ENCODE results near the gene FLNB.

The FLNB gene

DNA sequence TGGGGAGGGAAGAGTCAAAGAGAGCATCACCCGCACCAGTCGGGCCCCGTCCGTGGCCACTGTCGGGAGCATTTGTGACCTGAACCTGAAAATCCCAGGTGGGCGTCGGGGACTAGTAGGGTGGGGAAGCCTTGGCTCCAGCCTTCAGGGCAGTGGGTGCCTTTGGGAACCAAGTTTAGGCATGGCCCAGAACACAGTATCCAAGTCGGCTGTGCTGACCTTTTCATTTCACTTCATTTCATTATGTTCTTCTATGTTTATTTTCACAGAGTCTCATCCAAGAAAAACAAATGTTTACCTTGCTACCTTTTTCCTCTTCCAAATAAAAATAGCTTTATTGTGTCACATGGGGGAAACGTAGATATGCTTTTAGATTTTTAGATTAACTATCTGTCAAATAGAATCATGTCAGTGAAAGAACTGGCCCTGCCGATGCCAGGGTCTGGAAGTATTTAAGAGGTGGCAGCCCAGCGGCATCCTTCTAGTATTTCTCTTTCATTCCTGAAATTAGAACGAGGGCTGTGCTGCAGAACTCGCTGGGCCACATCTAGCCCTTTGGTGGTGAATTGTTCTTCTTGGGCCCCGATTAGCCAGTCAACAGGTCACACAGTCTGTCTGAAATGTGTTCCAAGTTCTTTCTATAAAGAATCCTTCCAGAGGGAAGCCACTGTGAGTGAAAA is 142.0 kb downstream of the FLNB start:
- no peak for DNase-seq

DNA sequence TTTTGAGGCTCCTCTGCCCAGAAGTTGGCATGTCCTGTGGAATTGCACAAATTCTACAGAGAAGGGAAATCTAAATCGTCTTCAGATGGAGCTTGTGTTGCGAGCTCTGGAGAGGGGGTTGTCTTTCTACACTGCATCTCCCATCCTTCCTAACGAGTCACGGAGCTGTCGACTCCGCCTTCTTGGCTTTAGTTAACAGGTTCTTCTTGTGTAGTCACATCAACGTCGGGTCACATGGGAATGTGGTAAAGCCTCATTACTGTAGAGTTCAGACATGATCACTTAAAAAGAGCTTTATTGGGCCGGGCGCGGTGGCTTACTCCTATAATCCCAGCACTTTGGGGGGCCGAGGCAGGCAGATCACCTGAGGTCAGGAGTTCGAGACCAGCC is 142.6 kb downstream of the FLNB start:
- no peak for DNase-seq

DNA sequence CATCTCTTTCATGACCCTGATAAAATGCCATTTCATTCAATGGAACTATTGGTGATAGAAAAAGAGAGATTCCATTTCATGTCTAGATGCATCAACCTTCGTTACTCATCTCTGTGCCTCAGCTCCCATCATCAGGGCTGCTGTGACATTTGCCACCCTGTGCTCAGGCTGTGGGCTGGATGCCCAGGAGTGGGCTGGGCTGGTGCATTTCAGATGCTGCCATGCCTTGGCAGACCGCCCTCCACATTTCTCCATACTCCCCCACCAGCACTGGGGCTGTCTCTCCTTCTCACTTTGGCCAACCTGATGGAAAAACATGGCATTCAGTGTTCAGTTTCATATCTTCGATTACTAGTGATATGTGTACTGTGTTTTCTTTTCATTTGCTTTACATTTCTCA is 143.4 kb downstream of the FLNB start:
- no peak for DNase-seq

DNA sequence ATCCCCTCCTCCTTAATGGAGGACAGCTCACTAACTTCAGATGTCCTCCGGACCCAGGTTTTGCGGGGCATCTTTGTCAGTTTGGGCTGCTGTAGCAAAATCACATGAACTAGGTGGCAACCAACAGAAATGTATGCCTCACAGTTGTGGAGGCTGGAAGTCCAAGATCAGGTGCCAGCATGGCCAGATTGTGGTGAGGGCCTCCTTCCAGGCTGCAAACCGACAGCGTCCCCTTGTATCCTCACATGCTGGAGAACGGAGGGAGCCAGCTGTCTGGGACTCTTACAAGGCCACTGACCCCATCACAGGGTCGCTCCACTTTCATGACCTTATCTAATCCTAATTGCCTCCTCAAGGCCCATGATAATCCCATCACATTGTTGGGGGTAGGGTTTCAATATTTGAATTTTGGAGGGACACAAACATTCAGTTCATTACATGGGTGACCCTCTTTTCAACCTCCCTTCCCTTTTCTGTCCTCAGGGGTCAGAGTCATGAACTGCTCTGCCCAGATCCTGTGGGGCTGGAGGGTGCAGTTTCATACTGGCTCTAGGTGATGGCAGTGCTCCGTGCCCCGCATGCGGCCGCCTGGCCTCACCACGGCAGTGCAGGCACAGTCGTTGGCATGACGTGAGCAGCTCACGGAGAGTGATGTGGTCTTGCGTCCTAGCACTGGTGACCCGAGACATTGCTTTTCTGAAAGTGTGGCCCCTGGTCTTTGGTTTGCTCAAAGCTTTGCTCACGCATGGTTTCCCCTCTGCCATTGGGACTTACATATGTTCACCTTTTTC is 144.2 kb downstream of the FLNB start:
- DNase-seq, result no peak

DNA sequence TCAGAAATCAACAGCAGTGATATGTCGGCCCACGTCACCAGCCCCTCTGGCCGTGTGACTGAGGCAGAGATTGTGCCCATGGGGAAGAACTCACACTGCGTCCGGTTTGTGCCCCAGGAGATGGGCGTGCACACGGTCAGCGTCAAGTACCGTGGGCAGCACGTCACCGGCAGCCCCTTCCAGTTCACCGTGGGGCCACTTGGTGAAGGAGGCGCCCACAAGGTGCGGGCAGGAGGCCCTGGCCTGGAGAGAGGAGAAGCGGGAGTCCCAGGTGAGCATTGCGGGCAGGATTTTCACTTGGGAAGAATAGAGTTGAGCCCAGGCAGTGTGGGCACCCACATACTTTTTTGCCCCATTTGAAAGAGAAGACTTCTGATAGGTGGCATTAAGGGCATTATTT is 145.1 kb downstream of the FLNB start:
- no peak for DNase-seq

DNA sequence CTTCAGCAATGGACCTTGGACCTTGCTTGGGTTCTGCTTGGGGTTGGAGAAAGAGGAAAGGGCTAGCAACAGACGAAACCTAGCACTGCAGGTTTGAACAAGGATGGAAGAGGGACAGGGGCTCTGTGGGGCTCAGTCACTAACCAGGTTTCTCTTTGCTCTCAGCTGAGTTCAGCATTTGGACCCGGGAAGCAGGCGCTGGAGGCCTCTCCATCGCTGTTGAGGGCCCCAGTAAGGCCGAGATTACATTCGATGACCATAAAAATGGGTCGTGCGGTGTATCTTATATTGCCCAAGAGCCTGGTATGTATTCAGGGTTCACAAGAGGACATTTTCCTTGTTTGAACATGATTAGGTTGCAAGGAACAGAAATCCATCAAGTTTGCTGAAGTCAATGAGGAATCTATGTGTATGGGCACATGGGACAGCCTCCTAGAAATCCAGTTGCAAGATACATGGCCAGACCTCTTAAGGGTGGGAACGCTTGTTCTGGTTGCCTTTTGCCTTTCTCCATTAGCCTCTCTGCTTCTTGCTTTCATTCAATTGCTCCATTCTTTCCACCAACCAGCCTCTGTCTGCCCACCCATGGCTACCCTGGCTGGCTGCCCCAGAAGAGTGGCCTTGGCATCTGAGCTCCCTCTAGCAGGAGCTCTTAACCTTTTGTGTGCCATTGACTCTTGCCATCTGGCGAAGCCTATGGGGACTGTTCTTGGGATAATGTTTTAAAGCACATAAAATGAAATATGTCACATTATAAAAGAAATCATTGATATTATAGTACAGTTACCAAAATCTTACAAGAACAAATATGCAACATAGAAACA is 146.6 kb downstream of the FLNB start:
- no peak for DNase-seq

DNA sequence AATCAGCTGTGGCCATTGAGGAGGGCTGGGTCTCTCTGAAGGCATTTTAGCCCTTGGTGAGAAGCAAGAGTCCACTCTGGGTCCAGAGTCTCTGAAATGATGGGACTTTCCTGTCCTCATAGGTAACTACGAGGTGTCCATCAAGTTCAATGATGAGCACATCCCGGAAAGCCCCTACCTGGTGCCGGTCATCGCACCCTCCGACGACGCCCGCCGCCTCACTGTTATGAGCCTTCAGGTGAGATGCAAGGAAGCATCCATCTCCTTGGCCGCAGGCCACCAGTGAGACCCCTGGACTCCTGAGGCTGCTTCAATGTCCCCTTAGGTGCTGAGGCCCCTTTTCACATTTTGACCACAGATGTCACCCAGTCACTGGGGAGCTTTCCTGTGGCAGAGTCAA is 147.6 kb downstream of the FLNB start:
- DNase-seq, result no peak

DNA sequence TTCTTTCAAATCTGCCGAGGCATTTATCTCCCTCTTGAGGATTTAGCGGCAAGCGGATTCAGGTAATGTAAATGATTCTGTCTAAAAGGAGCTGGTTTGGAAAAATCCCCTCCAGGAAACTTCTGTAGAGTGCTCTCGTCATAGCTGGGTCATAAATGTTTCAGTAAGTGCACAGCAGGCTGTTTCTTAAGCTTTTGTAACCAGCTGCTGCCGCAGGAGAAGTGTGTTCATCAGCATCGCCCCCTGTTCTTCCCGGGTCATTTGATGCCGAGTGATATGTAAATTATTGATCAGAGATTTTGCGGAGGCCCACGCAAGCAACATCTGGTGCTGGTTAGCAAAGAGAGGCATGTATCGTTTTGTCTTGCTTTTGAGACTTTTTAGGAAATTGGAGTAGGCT is 149.5 kb downstream of the FLNB start:
- DNase-seq, result peak; percentile 61

DNA sequence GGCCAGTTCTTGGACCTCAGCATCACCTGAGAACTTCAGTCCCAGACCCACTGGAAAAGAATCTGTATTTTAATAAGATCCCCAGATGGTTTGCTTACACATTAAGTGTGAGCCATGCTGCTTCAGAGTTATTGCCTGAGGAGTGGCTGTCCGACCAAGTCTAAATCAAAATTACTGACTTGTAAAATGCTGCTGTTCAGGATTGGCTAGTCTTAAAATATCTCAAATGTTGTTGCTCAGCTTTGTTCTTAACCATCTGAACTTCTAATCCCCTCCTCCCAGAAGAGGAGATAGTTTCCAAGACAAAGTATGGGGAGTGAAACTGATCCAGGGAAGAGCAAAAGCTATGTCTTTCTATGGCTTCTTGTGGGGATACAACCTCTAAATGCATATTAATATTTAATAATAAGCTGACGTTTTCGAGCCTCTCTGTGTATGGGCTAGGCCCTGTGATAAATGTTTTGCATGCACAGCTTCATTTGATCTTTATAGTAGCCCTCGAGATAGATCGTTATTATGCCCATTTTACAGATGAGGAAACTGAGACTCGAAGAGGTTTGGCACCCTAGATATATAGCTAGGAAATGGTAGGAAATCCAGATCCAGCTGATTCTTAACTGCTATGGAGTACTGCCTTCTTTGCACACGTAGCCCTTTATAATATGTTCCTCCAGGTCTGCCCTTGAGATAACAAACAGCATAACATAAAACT is 150.4 kb downstream of the FLNB start:
- DNase-seq, result no peak

DNA sequence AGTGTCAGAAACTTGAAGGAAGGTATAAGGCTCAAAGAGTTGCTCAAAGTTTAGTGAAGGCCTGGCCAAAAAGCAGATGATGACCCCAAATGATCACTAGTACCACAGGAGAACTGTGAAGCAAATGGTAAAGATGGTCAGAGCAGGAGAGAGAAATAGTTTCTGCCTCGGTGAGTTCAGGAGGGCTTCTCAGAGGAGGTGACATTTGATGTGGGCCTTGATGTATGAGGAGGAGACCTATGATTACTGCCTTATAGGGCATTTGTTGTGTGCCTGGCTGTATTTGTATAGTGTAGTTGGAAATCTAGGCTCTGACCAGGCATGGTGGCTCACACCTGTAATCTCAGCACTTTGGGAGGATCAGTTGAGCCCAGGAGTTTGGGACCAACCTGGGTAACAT is 152.2 kb downstream of the FLNB start:
- no peak for DNase-seq

DNA sequence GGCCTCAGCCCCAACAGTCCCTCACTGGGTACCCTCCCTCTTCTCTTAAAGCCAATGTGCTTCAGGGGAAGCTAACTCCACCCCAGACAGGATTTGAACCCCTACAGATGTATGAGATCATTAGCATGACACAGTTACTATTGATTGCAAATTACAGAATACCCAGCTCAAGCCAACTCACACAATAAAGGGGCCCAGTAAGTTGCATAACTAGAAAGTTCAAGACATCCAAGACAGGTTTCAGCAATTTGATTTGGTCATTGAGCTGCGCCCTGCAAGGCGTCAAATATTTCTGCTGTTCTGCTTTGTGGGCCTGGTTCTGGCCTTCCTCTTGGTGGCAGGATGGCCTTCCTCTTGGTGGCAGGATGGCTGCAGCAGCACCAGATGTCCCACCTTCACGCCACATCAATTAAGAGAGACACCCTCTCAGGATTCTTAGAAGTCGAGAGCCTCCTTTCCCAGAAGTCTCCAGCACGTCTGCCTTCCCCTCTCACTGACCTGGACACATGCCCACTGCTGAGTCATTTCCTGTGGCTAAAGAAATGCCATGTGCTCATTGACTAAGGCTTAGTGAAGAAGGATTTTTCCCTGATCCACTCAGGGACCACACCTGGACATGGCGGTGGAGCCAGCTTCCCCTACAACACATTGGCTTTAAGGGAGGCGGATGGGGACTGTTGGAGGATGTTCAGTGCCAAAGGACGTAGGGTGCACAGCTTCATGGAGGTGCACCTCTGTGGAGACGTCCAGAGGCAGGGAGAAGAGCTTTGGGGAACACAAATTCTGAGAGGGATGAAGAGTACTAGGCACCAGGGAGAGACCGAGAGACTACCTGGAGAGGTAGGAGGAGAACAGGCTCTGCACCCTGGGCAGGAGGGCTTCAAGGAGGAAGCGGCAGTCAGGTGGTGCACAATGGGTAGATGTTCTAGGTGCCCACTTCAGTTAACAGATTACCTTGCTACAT is 153.5 kb downstream of the FLNB start:
- DNase-seq, result no peak

DNA sequence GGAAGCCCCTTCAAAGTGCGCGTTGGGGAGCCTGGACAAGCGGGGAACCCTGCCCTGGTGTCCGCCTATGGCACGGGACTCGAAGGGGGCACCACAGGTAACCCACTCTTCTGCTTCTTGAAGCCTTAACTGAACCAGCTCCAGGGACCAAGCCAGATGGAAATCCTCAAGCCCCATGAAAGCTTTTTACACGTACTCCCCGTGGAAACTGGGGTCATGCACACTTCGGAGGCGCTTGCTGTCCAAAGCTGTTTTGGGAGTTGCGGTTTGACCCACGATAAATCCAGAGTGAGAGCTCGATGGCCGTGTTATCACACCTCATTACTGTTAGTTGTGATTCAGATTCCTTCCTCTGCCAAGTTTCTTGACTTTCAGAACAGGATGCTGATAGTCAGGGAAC is 155.0 kb downstream of the FLNB start:
- no peak for DNase-seq

DNA sequence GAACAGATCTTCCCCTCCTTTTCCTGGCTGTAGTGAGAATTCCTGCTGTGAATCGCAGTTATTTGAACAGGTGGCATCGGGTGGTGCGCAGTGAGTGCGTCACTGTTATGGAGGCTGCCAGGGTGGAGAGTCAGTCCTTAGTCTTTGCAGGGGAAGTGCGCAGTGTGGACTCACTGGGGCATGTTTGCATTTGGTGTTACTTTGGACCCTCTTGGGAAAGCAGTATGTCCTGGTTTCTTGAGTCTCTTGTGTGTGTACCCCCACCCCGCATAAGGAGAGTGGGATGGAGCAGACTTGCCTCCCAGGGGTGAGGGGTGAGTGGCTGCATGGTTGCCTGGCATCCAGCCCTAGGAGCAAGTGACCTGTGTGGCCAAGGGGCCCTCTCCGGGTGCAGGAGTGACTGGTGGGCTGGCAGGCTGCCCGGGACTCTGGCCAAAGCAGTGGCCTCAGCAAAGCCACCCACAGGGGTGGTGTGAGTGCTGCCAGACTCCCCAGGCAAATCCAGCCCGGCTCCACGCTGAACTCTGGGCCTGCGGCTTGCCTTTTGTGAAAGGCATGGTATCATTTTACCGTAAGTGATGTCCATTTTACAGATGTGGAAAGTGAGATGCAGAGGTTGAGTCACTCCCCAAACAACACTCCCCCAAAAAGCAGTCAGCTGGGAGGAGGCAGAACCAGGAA is 156.1 kb downstream of the FLNB start:
- DNase-seq, result peak; percentile 46

DNA sequence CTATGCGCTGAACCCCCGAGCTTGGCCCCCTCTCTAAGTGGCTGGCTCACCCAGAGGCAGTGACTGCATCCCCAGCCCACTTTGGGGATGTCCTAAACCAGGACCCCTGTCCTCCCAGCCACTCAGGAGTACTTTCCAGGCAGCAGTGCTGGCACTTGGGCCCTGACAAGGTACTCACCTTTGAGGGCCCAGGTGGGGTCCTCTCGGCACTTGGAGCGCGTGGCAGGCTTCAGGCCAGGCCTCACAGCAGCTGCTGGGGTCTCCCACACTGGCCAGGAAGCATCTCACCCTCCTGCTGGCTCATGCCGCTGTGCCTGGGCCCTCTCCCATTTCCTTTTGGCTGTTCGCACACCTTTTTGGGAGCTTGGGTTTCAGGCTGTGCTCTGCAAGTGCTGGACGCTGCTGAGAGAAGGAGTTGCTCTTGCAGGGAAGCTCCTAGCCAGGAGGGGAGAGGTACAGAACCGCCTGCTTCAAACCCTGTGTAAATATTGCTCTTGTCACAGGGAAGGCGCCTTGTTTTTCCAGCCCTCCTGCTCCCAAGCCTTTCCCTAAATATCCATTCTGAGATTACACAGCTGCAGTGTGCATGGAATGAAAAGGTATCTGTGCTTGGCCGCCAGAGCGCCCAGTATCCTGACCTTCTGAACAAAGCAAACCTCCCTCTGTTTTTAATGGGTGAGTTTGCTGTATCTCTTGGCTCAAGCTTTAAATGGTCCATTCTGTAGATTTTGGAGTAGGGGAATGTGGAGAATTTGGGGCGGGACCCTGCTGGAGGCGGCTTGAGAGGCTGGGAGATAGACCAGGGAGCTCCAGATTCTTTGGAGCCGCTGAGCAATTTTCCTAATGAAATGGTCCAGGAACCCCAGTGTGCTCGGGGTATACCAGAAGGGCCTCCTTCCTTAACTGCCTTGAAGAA is 156.9 kb downstream of the FLNB start:
- DNase-seq, result no peak

DNA sequence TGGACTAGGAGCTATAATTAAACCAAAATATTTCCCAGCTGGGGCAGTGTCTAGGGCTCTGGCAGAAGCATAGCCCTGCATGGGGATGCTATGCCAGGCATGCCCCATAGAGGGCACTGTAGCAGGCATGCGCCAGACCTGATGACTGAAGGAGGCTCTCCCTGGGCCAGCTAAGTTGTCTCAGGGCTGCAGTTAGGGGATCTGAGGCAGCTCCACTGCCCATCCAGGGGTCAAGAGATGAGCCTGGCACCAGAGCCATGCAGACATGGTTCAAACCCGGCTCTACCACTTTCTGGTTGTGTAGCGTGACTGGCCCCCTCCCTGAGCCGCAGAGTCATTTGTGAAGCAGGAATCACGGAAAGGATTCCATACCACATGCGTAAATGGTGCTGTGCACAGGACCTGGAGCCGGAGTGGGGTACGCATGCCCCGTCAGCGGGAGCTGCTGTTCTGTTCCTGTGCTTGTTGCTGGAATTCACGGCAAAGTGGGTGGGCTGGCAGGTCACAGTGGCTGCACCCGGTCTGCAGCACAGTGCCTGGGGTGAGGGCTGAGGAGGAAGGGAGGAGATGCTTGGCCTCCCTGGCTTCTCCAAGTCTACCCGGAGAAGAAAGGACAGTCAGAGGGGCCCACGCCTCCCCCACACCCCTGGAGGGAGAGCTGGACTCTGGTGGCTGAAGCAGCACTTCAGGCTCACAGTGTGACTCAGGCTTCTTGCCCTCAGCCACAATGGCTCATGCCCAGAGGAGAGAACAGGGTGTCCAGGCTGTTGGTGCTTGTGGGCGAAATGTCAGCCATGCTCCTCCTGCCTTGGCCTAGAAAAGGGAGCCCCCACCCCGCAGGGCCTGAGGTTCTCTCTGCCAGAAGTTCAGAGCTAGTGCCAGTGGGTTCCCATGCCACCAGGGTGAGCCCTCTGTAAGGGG is 159.5 kb downstream of the FLNB start:
- DNase-seq, result no peak

DNA sequence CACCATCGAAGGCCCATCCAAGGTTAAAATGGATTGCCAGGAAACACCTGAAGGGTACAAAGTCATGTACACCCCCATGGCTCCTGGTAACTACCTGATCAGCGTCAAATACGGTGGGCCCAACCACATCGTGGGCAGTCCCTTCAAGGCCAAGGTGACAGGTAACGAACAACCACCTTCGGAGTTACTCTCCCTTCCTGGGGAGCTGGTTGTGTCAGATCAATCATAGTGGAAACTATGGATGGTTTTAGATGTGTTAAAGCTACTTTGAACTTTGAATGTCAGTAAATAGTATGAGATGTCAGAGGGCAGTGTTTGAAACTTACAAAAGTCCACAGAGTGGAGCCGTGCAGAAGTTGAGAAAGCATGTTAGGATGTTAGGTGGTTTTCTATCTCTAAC is 160.3 kb downstream of the FLNB start:
- no peak for DNase-seq

DNA sequence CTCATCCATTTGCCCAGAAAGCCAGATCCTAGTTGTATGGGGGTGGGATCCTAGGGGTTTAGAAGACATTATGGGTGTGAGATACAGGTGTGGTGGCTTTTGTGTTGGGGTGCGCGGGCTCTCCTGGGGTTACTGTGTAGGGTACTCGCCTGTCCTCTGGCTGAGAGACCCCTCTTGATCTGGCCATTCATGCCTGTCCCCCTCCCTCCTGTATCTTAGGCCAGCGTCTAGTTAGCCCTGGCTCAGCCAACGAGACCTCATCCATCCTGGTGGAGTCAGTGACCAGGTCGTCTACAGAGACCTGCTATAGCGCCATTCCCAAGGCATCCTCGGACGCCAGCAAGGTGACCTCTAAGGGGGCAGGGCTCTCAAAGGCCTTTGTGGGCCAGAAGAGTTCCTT is 161.1 kb downstream of the FLNB start:
- DNase-seq, result no peak

DNA sequence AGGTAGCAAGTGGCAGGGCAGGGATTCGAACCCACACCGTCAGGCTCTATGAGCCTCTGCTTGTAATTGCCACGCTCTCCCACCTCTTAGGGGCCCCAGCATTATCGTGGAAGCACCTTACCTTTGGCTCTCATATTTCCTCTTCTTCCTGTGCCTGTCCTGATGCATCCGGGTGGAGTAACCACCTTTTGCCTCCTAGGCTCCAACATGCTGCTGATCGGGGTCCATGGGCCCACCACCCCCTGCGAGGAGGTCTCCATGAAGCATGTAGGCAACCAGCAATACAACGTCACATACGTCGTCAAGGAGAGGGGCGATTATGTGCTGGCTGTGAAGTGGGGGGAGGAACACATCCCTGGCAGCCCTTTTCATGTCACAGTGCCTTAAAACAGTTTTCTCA is 162.2 kb downstream of the FLNB start:
- DNase-seq, result no peak

DNA sequence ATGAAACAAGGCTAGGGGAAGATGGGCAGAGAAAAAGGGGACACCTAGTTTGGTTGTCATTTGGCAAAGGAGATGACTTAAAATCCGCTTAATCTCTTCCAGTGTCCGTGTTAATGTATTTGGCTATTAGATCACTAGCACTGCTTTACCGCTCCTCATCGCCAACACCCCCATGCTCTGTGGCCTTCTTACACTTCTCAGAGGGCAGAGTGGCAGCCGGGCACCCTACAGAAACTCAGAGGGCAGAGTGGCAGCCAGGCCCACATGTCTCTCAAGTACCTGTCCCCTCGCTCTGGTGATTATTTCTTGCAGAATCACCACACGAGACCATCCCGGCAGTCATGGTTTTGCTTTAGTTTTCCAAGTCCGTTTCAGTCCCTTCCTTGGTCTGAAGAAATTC is 162.9 kb downstream of the FLNB start:
- no peak for DNase-seq

Data from DMS79 (cell line).